ENCODE results near the gene FMN1.
A peak's percentile ranks its signal among the peaks of the same experiment; 100 is the strongest.

Gene FMN1, protein sequence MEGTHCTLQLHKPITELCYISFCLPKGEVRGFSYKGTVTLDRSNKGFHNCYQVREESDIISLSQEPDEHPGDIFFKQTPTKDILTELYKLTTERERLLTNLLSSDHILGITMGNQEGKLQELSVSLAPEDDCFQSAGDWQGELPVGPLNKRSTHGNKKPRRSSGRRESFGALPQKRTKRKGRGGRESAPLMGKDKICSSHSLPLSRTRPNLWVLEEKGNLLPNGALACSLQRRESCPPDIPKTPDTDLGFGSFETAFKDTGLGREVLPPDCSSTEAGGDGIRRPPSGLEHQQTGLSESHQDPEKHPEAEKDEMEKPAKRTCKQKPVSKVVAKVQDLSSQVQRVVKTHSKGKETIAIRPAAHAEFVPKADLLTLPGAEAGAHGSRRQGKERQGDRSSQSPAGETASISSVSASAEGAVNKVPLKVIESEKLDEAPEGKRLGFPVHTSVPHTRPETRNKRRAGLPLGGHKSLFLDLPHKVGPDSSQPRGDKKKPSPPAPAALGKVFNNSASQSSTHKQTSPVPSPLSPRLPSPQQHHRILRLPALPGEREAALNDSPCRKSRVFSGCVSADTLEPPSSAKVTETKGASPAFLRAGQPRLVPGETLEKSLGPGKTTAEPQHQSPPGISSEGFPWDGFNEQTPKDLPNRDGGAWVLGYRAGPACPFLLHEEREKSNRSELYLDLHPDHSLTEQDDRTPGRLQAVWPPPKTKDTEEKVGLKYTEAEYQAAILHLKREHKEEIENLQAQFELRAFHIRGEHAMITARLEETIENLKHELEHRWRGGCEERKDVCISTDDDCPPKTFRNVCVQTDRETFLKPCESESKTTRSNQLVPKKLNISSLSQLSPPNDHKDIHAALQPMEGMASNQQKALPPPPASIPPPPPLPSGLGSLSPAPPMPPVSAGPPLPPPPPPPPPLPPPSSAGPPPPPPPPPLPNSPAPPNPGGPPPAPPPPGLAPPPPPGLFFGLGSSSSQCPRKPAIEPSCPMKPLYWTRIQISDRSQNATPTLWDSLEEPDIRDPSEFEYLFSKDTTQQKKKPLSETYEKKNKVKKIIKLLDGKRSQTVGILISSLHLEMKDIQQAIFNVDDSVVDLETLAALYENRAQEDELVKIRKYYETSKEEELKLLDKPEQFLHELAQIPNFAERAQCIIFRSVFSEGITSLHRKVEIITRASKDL (N-terminal part only)

DNA sequence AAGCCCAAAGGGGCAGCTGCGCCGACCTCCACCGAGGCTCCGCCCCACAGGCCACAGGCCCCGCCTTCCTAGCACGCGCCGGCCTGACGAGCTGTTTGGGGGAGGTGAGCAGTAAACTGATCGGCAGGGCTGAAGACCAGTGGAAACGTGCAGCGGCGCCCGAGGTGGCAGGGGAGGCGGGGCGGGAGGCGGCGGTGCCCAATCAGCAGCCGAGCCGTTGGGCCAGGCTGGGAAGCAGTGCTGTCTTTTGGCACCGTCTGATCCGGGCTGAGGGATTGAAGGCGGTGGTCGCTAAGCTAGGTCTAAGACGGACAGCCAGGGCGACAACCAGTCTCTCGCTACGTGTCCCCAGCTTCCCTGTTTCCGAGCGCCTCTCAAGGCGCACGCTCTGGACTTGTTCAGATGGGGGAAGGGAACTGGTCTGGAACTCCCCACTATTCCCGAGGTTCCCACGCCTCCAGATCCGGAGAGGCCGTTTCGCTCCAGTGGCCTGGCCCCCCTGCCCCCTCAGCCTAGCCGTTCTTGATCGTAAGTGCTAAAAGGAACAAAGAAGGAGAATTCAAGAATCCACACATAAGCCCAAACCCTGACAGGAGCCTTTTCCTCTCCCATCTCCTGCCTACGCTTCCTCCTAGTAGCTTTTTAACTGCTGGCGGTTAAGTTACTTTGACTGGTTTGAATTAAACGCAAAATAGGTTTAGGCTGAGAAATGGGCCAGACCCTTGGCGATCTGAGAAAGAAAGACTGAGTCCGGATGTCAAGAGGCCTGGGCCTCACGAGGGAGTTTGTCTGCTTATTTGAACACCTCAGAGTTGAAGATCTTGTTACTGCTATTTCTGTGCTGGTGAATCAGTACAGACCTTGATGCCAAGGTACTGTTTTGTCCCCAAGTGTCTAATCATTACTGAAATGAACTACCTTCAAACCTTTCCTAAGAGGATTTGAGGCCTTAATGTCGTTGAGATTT, at the start of gene FMN1:
Gene FMN1 (minus strand): TSS at position 11 of the 967 bp plus-strand sequence. CDS start 39,800 bp downstream, outside the sequence.
- no peak for DNase-seq

DNA sequence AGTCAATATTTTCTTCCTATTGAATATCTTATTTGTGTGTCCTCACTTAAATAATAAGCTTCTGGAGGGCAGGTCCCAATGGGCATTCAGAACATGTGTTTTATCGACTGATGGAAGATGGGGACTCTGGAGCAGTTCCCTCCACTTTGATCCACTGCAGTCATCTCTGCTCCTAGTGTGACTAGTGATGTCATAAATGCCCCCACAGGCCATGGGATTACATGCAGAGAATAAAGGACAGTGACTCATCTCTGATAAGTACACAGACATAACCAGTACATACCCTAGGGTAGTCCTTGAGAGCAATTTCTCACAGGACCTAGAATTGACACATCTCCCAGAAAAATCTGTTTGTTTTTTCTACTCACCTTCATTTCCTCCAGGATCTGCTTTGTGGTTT, 49.4 kb upstream of the FMN1 start:
- DNase-seq: no peak

GRCh38 chr15:33243393-33243792, 48.9 kb upstream of the FMN1 start:
- no peak for DNase-seq

GRCh38 chr15:33242669-33243191, 48.2 kb upstream of the FMN1 start:
- DNase-seq: no peak

DNA sequence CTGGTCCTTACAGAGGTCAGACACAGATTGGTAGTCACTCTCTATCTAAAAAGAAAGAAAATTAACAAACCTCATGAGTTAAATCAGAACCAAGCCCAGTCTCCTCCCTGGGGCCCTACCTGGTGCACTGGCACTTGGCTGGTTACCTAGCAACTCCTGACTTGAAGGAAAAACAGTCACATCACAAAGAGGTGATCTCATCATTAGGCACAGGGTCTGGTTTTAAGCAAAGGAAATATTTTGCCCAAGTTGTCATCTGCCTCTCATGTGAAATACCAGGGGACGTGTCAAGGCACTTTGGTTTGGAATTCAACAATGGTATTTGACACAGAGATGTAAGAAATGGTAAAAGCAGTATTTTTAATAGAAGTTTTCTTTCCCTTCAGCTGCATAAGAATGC, 47.7 kb upstream of the FMN1 start:
- DNase-seq: no peak

DNA sequence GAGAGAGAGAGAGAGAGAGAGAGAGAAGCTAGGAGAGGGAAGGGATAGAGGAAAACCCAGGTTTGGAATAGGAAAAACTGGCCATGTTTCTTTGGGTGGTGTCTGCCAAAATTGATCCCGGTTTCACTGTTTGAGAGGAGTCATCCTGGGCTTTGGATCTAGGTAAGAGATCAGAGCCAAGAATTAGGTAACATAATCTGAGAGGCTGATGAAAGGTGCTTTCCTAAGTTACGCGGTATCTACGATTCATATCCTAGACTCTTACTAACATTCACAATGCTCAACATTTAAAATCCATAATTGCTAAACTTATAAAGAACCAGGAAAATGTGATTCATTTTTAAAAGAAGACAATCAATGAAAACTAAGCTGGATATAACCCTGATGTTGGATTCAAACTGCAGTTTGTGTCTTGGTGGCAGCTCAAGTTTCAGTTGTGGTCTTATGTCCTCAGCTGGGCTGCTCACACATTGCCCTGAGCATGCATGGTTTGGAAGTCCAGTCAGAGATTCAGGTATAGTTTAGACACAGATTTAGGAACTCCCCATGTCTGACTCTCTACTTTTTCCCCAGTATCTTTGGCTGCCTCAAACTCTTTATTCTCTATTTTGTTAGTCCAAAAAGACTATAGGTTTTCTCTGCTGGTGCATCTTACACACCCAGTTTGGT, 42.5 kb upstream of the FMN1 start:
- no peak for DNase-seq

DNA sequence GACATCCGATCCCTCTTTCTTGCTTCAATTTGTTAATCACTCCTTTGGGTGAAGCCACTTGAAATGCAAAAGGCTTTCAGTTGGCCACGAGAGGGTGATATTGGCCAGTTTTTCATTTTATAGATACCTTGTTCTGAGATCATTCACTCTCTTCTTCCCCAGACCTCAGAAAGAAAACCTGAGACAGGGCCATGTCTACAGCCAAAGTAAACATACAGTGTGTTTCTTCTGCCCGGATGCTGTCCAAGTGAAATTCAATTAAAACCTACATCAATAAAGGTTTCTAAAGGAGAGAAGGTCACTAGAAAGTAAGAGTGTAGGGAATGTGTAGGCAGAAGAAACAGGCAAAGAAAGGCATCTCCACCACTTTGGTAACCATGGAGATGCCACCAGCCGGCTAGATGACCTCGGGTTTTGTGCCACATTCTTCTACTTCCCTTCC, 39.5 kb upstream of the FMN1 start:
- no peak for DNase-seq

DNA sequence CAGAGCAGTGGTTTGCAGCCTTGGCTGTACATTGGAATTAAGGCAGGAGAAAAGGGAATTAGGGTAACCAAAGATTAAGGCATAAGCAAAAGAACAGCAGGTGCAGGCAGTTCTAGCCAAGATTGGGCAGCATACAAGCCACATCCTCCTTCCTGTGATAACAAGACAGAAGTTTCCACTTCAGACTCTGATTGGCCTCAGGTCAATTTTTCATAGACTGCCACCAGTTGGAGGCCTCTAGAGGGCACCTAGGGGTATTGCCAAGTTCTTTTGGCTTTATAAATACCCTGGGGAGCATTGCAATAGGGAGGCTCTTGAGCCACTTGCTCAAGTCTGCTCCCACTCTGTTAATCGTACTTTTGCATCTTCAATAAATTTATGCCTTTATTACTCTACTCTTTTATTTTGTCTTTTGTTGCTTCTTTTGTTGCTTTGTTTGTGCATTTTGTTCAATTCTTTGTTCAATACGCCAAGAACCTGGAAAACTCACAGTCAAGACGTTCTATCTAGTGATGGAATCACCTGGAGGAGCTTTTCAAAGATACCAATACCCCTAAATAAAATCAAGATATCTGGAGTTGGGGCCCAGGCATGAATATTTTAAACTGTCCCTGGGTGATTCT, 32.2 kb upstream of the FMN1 start:
- peak; percentile 58 for DNase-seq

DNA sequence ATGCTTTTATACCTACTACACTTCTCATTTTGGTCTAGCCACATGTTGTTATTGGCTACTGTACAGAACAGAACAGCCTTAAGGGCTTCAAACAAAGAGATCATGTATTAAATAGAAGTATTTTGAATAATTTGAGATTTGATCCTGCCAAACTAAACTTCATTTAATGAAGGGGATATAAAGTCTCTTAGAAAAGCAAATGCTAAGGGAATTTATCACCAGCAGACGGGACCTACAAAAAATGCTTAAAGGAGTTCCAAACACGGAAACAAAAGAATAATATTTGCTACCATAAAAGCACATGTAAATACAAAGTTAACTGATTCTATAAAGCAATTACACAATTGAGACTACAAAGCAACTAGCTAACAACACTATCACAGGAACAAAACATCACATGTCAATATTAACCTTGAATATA, 23.6 kb upstream of the FMN1 start:
- peak; percentile 79 for DNase-seq

- DNase-seq: no peak
Observed at GRCh38 chr15:33215941-33216872, 21.7 kb upstream of the FMN1 start.

- no peak for DNase-seq
Observed at GRCh38 chr15:33211176-33211808, 16.8 kb upstream of the FMN1 start.

DNA sequence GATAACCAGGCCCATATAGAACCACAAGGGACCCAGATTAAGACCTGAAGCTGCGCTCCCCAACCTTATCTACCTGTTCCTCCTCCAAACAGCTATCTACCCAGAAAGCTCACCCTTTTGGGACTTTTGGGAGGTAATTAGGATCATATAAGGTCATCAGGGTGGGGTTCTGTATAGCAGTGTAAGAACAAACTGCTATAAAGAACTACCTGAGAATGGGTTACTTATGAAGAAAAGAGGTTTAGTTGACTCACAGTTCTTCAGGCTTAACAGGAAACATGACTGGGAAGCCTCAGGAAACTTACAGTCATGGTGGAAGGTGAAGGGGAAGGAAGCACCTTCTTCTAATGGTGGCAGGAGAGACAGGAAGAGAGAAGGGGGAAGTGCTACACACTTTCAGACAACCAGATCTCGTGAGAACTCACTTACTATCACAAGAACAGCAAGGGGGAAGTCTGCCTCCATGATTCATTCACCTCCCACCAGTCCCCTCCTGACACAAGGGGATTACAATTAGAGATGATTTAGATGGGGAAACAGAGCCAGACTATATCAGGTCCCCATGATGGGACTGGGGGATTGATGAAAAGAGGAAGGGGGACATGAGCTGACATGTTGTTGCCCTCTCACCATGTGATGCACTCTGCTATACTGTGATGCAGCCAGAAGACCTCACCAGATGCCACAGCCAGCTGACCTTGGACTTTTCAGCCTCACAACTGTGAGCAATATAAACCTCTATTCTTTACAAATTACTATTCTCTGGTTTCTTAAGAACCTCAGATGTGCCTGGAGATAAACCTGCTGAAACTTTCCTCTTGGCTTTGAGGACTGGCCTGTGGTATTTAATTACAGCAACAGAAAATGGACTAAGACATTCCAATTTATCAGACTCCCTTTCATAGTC, 15.3 kb upstream of the FMN1 start:
- DNase-seq: no peak

- DNase-seq: no peak
Observed at GRCh38 chr15:33207646-33208045, 13.1 kb upstream of the FMN1 start.

- DNase-seq: no peak
Observed at GRCh38 chr15:33206366-33206765, 11.9 kb upstream of the FMN1 start.

DNA sequence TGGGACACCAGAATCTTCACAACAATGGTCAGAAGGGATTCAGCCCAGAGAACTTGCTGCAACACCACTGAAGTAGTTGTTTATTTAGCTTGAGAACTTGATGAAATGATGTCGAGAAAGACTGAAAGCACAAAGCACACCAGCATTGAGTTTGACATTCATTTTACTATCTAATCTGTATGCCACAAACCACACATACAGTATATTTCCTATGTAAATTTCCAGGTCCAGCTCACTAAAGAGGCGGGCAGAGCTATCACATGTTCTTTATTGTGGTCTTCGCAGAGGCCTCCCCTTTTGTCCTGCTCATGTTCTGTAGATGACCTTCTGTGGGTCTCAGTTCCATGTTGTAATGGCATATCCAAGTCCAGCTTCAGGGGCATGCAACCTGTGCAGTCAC, 10.4 kb upstream of the FMN1 start:
- DNase-seq: no peak

- no peak for DNase-seq
Observed at GRCh38 chr15:33204087-33204486, 9.6 kb upstream of the FMN1 start.

DNA sequence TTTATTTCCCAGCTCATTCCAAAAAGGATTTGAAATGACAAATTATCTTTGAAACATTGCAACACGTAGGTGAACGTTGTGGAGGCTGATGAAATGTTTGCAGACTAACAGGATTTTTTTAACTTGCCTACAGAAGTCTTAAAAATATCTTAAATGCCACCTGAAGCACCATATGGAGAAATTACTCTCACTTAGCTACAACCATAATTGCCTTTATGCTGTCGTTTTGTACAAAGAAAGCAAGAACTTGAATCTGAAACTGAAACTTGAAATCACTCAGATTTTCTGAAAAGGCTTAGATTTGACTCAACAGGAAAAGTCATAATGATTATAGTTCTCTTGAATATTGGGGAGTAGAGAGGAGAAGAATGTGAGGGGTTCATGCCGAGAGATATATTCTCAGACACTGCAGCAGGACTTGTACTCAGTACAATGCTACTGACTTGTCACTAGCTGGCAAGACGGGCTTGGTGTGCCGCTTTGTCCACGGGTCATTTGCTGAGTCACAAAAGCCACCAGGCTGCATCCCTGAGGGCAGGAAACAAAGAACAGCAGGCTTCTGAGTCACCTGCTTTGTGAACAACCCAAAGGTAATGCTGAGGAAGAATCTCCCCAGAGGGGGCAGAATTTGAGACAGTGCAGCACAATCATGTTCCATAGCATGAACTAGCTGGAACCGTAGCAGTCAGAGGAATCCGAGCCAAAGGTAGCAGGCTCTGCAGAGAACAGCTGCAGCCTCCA, 7.1 kb upstream of the FMN1 start:
- DNase-seq: no peak

Measured in NCI-H1048 (cell line).